Stimulated activated CD8-positive, alpha-beta memory T cell treated with anti-CD3 and anti-CD28 coated beads, Interleukin-12 subunit alpha, Interleukin-12 subunit beta, amount 100 ng/mL, for 1 hour (primary cell): Measurements from ENCODE around the gene TMEM94.
"Not testable (repeated sequence)": the region's sequence is repeated elsewhere in the genome, so short reads cannot be mapped to it uniquely, and the experiment has no call there.

ENCODE experiments used
- DNase-seq: peaks from one replicate; pipeline ENCODE4 v3.0.0-alpha.2; 2020; ENCODE audit warnings: low read depth

TMEM94 gene

GRCh38 chr17:75445896-75446295 is 10.5 kb upstream of the TMEM94 start:
- not testable (repeated sequence) for DNase-seq

DNA sequence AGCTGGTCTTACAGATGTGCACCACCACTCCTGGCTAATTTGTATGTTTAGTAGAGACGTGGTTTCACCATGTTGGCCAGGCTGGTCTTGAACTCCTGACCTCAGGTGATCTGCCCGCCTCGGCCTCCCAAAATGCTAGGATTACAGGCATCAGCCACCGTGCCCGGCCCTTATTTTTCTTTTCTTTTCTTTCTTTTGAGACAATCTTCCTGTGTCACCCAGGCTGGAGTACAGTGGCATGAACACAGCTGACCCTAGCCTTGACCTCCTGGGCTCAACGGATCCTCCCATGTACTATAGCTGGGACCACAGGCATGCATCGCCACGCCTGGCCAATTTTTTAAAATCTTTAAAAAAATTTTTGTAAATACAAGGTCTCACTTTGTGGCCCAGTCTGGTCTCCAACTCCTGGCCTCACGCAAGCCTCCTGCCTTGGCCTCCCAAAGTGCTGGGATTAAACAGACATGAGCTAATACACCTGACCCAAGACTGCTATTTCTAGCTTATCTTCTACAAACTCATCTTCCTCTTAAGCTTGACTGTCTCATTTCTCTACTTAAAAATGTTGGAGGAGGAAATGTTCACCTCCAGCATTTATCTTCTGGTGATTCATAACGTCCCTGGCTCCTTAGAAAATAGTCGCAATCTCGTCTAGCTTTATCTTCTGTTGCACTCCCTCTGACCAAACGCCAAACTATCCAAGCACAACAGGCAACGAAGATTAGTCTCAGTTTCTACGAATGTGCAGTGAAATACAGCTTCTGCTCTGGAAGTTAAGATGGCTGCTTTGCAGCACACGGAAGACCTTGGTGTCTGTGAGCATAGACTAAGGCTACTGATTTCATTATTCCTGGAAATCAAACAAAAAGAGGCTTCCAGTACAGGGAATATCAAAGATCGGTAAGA is 8.2 kb upstream of the TMEM94 start:
- no peak for DNase-seq

DNA sequence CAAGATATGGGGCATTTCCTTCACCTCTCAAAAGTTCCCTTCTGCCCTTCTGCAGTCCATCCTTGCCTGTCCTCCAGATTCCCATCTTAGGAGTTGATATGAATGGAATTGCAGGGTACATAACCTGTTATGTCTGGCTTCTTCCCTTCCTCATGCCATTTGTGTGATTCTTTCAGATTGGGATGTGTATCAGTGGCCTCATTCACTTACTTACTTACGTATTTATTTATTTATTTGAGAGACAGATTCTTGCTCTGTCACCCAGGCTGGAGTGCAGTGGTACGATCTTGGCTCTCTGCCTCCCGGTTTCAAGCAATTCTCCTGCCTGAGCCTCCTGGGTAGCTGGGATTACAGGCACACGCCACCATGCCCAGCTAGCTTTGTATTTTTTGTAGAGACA is 6.2 kb upstream of the TMEM94 start:
- no peak for DNase-seq

GRCh38 chr17:75454193-75454592 is 2.2 kb upstream of the TMEM94 start:
- no peak for DNase-seq

DNA sequence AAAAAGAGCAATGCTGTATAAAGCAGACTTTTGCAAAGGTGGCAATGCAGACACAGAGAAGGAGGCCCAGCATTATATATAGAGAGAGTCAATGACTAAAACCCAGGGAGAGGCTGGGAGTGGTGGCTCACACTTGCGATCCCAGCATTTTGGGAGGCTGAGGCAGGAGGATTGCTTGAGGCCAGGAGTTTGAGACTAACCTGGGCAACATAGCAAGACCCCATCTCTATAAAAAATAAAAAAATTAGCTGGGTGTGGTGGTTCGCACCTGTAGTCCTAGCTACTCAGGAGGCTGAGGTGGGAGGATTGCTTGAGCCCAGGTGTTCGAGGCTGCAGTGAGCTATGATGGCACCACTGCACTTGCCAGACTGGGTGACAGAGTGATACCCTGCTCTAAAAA is 1.8 kb upstream of the TMEM94 start:
- DNase-seq: not testable (repeated sequence)

- no peak for DNase-seq
Observed at GRCh38 chr17:75456039-75456416, 407 bp upstream of the TMEM94 start.

DNA sequence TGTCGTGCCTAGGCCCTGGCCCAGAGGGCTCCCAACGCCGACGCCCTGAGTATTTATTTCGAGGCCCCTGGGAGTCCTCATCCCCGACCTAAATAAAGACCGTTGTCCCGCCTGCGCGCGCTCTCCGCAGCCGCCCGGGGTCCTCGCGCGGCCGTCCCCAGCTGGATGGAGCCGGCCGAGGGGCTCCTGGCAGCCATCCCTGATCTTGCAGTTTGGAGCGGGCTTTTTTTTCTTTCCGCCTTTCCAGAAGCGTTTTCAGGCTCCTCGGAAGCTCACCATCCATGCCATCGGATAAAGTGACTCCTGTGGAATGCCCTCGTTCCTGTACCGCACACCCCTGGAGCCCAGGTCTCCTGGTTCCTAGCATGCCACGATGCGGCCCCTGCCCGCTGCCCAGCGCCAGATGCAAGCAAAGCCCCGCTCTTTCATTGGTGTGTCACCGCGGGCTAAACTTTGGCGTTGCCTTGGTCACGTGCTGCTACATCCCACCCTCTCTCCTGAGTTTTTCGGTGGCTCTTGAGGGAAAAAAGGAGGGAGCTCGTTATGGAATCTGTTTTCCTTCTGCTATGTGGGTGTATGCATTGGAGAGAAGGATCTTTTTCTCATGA is 716 bp downstream of the TMEM94 start:
- DNase-seq: no peak

DNA sequence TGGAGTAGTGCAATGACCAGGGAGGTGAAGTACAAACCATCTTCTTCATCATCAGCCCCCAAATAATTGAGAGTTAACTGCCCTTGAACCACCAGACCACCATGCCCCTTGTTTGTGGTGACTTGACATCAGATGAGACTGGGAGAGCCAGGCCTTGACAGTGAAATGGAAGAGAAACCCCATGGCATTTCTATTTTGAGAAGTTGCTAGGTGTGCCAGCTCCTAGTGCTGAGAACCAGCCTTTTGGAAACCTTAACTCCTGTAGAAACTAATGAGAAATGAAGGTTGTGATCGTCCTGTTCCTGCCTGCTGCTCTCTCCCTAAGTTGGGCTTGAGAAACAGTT is 2.8 kb downstream of the TMEM94 start:
- no peak for DNase-seq

- no peak for DNase-seq
Observed at GRCh38 chr17:75459590-75460267, 3.3 kb downstream of the TMEM94 start.

DNA sequence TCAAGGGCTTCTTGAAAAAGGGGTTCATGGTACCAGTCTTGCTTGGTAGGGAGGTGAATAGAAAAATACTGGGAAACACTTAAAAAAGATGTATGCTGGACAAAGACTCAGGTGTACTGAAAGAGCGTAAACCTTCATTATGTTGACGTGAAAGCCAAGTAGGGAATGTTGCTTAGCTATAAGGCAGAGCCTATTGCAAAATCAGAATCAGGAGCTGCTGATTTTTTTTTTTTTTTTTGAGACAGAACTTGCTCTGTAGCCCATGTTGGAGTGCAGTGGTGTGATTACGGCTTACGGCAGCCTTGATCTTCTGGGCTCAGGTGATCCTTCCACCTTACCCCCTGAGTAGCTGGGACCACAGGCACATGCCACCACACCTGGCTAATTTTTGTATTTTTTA is 3.9 kb downstream of the TMEM94 start:
- DNase-seq: no peak

DNA sequence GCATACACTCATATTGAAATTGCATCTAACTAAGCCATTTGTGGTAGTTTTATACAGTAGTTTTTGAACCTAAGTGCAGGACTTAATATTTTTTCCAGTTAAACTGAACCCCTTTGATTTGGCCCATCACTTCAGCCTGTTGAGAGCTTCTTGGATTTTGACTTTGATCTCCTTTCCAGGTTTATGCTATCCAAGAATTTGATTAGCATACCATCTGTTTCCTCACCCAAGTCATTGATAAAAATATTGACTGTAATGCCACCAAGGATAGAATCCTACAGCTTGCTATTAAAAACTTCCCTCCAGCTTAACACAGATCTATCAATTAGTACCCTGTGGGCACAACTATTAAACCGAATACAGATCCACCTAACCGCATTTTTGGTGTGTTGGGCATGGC is 7.2 kb downstream of the TMEM94 start:
- no peak for DNase-seq

- DNase-seq: no peak
Observed at GRCh38 chr17:75465039-75465438, 8.6 kb downstream of the TMEM94 start.

DNA sequence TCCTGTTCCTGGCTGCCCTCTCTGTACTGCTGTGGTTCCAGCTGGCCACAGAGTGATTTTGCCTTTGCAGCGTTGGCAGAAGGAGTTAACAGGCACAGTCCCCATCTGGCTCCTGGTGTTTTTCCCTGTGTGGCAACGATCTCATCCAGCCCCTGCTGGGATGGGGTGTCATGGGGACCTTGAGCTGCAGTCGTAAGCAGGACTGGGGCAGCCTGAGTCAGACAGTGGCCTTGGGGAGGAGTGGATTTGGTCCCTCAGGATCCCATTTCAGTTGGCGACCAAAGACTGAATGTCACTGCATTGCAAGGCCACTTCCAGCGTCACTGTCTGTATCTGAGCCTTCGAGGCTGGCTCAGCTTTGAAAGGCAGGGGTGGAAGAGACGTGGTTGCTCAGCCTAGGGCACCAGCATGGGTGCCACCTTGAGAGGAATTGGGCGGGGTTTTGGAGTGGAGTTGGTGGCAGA is 11.9 kb downstream of the TMEM94 start:
- no peak for DNase-seq

- no peak for DNase-seq
Observed at GRCh38 chr17:75468779-75469373, 12.4 kb downstream of the TMEM94 start.

GRCh38 chr17:75471207-75471606 is 14.8 kb downstream of the TMEM94 start:
- no peak for DNase-seq

GRCh38 chr17:75472119-75472518 is 15.7 kb downstream of the TMEM94 start:
- no peak for DNase-seq

DNA sequence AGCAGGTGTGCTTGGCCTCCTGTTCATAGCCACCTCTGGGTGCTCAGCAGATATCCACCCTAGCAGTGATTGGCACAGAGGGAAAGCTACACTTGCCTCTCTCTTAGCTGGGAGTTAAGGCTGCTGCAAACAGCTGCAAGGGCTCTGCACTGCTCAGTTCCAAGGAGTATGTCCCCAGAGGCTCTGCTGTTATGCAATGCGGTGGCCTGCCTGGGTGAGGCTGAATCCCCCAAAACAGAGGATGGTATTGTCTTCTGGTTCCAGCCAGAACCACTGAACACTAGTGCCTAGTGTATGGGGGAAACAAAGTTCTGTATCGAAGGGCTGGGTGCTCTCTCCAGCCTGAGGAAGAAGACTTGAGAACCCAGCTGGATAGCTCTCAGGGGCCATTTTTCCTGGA is 16.8 kb downstream of the TMEM94 start:
- no peak for DNase-seq

- no peak for DNase-seq
Observed at GRCh38 chr17:75474736-75475135, 18.3 kb downstream of the TMEM94 start.

DNA sequence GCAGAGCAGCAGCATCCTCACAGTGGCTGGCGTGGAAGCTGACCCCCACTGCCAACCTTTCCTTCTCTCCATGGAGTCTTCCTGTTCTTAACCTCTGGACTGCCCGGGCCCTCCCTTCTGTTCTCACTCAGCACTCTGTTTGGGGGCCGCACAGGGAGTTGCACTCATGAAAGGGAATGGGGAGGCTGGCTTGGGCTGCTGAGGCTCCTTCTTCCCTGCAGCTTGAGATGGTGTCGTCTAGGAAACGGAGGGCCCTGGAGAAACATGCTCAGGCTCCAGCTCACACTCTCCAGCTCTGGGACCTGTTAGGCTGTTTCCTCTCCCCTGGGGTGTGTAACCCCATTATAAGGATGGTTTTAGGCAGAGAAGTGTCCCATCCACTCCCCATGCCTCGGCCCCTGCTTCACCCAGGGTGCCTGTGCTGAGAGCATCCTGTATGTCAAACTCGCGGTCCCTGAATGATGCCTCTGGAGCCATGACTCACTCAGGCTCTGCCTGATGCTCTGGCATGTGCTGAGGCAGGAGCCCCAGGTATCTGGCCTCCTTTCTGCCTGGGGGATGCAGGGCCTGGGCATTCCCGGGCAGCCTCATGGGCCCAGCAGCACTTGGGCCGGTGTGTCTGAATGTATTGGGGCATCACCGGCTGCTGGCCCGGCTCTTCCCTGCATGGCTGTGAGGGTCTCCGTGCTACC is 18.9 kb downstream of the TMEM94 start:
- no peak for DNase-seq

GRCh38 chr17:75475851-75476250 is 19.4 kb downstream of the TMEM94 start:
- DNase-seq: no peak

- no peak for DNase-seq
Observed at GRCh38 chr17:75476271-75476671, 19.8 kb downstream of the TMEM94 start.
